Measurements from ENCODE around the gene FAIM2.

FAIM2 gene

GRCh38 chr12:49903700-49904423 is at the start of gene FAIM2:
Gene FAIM2 (minus strand): TSS chr12:49903900. CDS start chr12:49903792, 108 bp downstream.
- DNase-seq (ENCODE audit: extremely low spot score), result no peak
- ChIA-PET CTCF (no interaction called here), POLR2A (no interaction called here)
- TF ChIP-seq PKNOX1 (IDR thresholded peaks at IDR 0.05) (no peak), SUZ12 (IDR thresholded peaks at IDR 0.05) (no peak), SP1 (IDR thresholded peaks at IDR 0.05) (no peak), HDGF (IDR thresholded peaks at IDR 0.05; ENCODE audit: borderline replicate concordance) (no peak), FOXA1 (IDR thresholded peaks at IDR 0.05) (no peak), NFRKB (IDR thresholded peaks at IDR 0.05) (no peak)

DNA sequence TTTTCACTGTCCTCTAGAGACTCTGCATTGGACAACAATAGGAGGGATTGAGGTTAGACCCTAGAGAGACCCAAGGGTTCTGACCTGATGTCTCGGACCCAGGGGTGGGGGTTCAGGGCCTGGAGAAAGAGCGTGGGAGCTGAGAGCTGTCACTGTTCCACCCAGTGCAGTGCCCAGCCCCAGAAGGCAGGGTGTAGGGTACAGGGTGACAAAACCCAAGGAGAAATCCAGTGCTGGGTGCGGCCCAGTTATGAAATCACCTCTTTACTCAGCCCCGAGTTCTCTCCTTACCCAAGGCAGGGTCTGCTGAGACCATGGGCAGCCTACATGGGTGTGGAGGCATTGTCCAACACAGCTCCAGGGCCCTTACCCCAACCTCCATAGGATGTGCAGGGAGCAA is 49.5 kb upstream of the FAIM2 start:
- ChIA-PET POLR2A (no interaction called here), CTCF (interaction anchor here (4.4 kb wide), 1 partner anchor 8 kb away, joined by 12 read pairs; no protein-coding TSS in a partner anchor)
- DNase-seq (ENCODE audit: extremely low spot score), result no peak
- no peak for TF ChIP-seq ELF4 (IDR thresholded peaks at IDR 0.05)
- no peak for TF ChIP-seq NFRKB (IDR thresholded peaks at IDR 0.05)
- no peak for TF ChIP-seq FOXK2 (IDR thresholded peaks at IDR 0.05)
- no peak for TF ChIP-seq BHLHE40 (IDR thresholded peaks at IDR 0.05; ENCODE audit: borderline replicate concordance)
- TF ChIP-seq SP1 (IDR thresholded peaks at IDR 0.05), result no peak
- no peak for TF ChIP-seq TARDBP (IDR thresholded peaks at IDR 0.05)
- no peak for TF ChIP-seq FOXA1 (IDR thresholded peaks at IDR 0.05)
- no peak for TF ChIP-seq LEF1 (IDR thresholded peaks at IDR 0.05; ENCODE audit: borderline replicate concordance)
- no peak for TF ChIP-seq PKNOX1 (IDR thresholded peaks at IDR 0.05)
- no peak for TF ChIP-seq FOXM1 (IDR thresholded peaks at IDR 0.05; ENCODE audit: borderline replicate concordance)
- no peak for TF ChIP-seq SUZ12 (IDR thresholded peaks at IDR 0.05)
- TF ChIP-seq ARNT (IDR thresholded peaks at IDR 0.05), result no peak
- TF ChIP-seq HDGF (IDR thresholded peaks at IDR 0.05; ENCODE audit: borderline replicate concordance), result no peak
- no peak for TF ChIP-seq CTBP1 (IDR thresholded peaks at IDR 0.05; ENCODE audit: borderline replicate concordance)
- TF ChIP-seq ZNF384 (IDR thresholded peaks at IDR 0.05), result no peak
- no peak for TF ChIP-seq L3MBTL2 (conservative IDR thresholded peaks at IDR 0.05)

- no peak for DNase-seq (ENCODE audit: extremely low spot score)
- POLR2A ChIA-PET, result no interaction called here
- CTCF ChIA-PET, result no interaction called here
- TF ChIP-seq HDGF (IDR thresholded peaks at IDR 0.05; ENCODE audit: borderline replicate concordance) (no peak), L3MBTL2 (conservative IDR thresholded peaks at IDR 0.05) (no peak), SP1 (IDR thresholded peaks at IDR 0.05) (no peak), FOXA1 (IDR thresholded peaks at IDR 0.05) (no peak), FOXM1 (IDR thresholded peaks at IDR 0.05; ENCODE audit: borderline replicate concordance) (no peak), ZNF384 (IDR thresholded peaks at IDR 0.05) (no peak), ARNT (IDR thresholded peaks at IDR 0.05) (no peak), SUZ12 (IDR thresholded peaks at IDR 0.05) (no peak), TARDBP (IDR thresholded peaks at IDR 0.05) (no peak), FOXK2 (IDR thresholded peaks at IDR 0.05) (no peak), BHLHE40 (IDR thresholded peaks at IDR 0.05; ENCODE audit: borderline replicate concordance) (no peak), ELF4 (IDR thresholded peaks at IDR 0.05) (no peak), CTBP1 (IDR thresholded peaks at IDR 0.05; ENCODE audit: borderline replicate concordance) (no peak), PKNOX1 (IDR thresholded peaks at IDR 0.05) (no peak), NFRKB (IDR thresholded peaks at IDR 0.05) (no peak)
Observed at GRCh38 chr12:49952391-49953055, 48.8 kb upstream of the FAIM2 start.

GRCh38 chr12:49951411-49952240 is 47.9 kb upstream of the FAIM2 start:
- POLR2A ChIA-PET, result no interaction called here
- CTCF ChIA-PET, result no interaction called here
- DNase-seq (ENCODE audit: extremely low spot score), result no peak

More at GRCh38 chr12:49951411-49952240, 47.9 kb upstream of the FAIM2 start:
- TF ChIP-seq FOXM1 (IDR thresholded peaks at IDR 0.05; ENCODE audit: borderline replicate concordance) (no peak), BHLHE40 (IDR thresholded peaks at IDR 0.05; ENCODE audit: borderline replicate concordance) (no peak), TARDBP (IDR thresholded peaks at IDR 0.05) (no peak), LEF1 (IDR thresholded peaks at IDR 0.05; ENCODE audit: borderline replicate concordance) (no peak), SP1 (IDR thresholded peaks at IDR 0.05) (no peak), L3MBTL2 (conservative IDR thresholded peaks at IDR 0.05) (no peak), NFRKB (IDR thresholded peaks at IDR 0.05) (no peak), SUZ12 (IDR thresholded peaks at IDR 0.05) (no peak), ELF4 (IDR thresholded peaks at IDR 0.05) (no peak), FOXA1 (IDR thresholded peaks at IDR 0.05) (no peak), HDGF (IDR thresholded peaks at IDR 0.05; ENCODE audit: borderline replicate concordance) (no peak), ARNT (IDR thresholded peaks at IDR 0.05) (no peak), ZNF384 (IDR thresholded peaks at IDR 0.05) (no peak)

Measured in HEK293T (cell line).